SK-N-SH (cell line): ENCODE data around the gene AEN. TPM values are rescaled to one million over a fixed set of nuclear protein-coding genes. Genes with fewer than 3 reads are reported as not detected.

Source experiments
- CTCF ChIA-PET: fragments of 300-600, 350-600 bp; formaldehyde crosslinking; extraction: SDS; loops from one replicate; lab custom pipeline; 2021; lab: Yijun Ruan, JAX
- POLR2A ChIA-PET: fragments of 350-600 bp; sonication (Branson Sonifier 250); formaldehyde crosslinking; extraction: SDS; loops from one replicate; lab custom pipeline; 2020; ENCODE audit warnings: antibody characterized with exemption, inconsistent platforms; lab: Yijun Ruan, JAX
- DNase-seq: peaks from one replicate; pipeline ENCODE4 v3.0.0; 2012
- H2AFZ ChIP-seq: fragments of 200-600 bp; sonication (generic); 2 replicates; pipeline ENCODE4 v1.8.1; 2016; ENCODE audit warnings: antibody characterized with exemption, mild to moderate bottlenecking, low read depth
- H3F3A ChIP-seq: fragments of 200-600 bp; sonication (generic); replicated peaks from 2 replicates; pipeline ENCODE3; 2016; ENCODE audit warnings: antibody characterized with exemption, mild to moderate bottlenecking; ENCODE audit not compliant: insufficient read depth
- H3K27ac ChIP-seq, 2 experiments: fragments of 200-500 bp in 1 of 2; fragments of 200-600 bp in 1 of 2; sonication (Bioruptor generic) in 1 of 2; sonication (generic), shearing (Covaris generic) in 1 of 2; 2 replicates each; pipeline versions ENCODE4 v1.5.1 to v1.6.1; 2014 to 2016; ENCODE audit warnings: low read depth in 2 of 2, inconsistent platforms in 1 of 2, low read length in 1 of 2, mild to moderate bottlenecking in 1 of 2, mixed read lengths in 1 of 2
- H3K27me3 ChIP-seq: fragments of 200-600 bp; sonication (generic), shearing (Covaris generic); 2 replicates; pipeline ENCODE4 v1.6.1; 2016; ENCODE audit warnings: mixed run types; ENCODE audit not compliant: insufficient read depth
- H3K36me3 ChIP-seq, 2 experiments: fragments of 200-500 bp in 1 of 2; fragments of 200-600 bp in 1 of 2; sonication (Bioruptor generic) in 1 of 2; sonication (generic) in 1 of 2; replicated peaks in 1 of 2; 2 replicates each; pipeline versions ENCODE3 to v1.5.1; 2014 to 2016; ENCODE audit warnings: low read length in 1 of 2, mild to moderate bottlenecking in 1 of 2; ENCODE audit not compliant: insufficient read depth in 2 of 2, control insufficient read depth in 1 of 2
- H3K4me1 ChIP-seq, 2 experiments: fragments of 200-500 bp in 1 of 2; fragments of 200-600 bp in 1 of 2; sonication (Bioruptor generic) in 1 of 2; sonication (generic), shearing (Covaris generic) in 1 of 2; 2 replicates each; pipeline versions ENCODE4 v1.5.1 to v1.6.1; 2014 to 2016; ENCODE audit warnings: low read depth in 1 of 2, low read length in 1 of 2, mixed run types in 1 of 2; ENCODE audit not compliant: insufficient read depth in 2 of 2, control insufficient read depth in 1 of 2
- H3K4me2 ChIP-seq: fragments of 200-600 bp; sonication (generic), shearing (Covaris generic); 2 replicates; pipeline ENCODE4 v1.6.1; 2017; ENCODE audit warnings: mixed run types
- H3K4me3 ChIP-seq, 2 experiments: fragments of 200-500 bp in 1 of 2; fragments of 200-600 bp in 1 of 2; sonication (Bioruptor generic) in 1 of 2; sonication (generic), shearing (Covaris generic) in 1 of 2; 2 replicates each; pipeline versions ENCODE4 v1.5.1 to v1.8.1; 2014 to 2016; ENCODE audit warnings: low read depth in 2 of 2, inconsistent platforms in 1 of 2, low read length in 1 of 2, mild to moderate bottlenecking in 1 of 2, mixed read lengths in 1 of 2, moderate library complexity in 1 of 2
- H3K79me2 ChIP-seq: fragments of 200-600 bp; sonication (generic); 2 replicates; pipeline ENCODE4 v1.8.1; 2017; ENCODE audit warnings: mild to moderate bottlenecking; ENCODE audit not compliant: insufficient read depth
- H3K9ac ChIP-seq: fragments of 200-600 bp; sonication (generic); 2 replicates; pipeline ENCODE4 v1.6.1; 2017; ENCODE audit warnings: mixed run types
- H3K9me2 ChIP-seq: fragments of 200-600 bp; sonication (generic); 2 replicates; pipeline ENCODE4 v1.6.1; 2017; ENCODE audit warnings: mixed run types
- H3K9me3 ChIP-seq: fragments of 200-600 bp; sonication (generic); 2 replicates; pipeline ENCODE4 v1.6.1; 2017; ENCODE audit warnings: mixed run types, mild to moderate bottlenecking, moderate library complexity
- H4K20me1 ChIP-seq: fragments of 200-600 bp; sonication (generic); 2 replicates; pipeline ENCODE4 v1.6.1; 2017; ENCODE audit warnings: mild to moderate bottlenecking, mixed run types; ENCODE audit not compliant: insufficient read depth
- CHD2 ChIP-seq: fragments of 150-350 bp; IDR thresholded peaks from 2 replicates; pipeline ENCODE4 v1.6.1; 2018; ENCODE audit warnings: low read length; ENCODE audit not compliant: partially characterized antibody
- EZH2phosphoT487 ChIP-seq: fragments of 200-600 bp; sonication (generic); IDR thresholded peaks from 2 replicates; pipeline ENCODE4 v1.6.1; 2017; ENCODE audit warnings: low read depth, mixed run types, mild to moderate bottlenecking, antibody characterized with exemption, moderate library complexity, borderline replicate concordance
- FOSL2 ChIP-seq: IDR thresholded peaks from 2 replicates; pipeline ENCODE4 v1.4.0; 2012; ENCODE audit warnings: low read depth, mild to moderate bottlenecking, moderate library complexity, borderline replicate concordance
- FOXJ3 ChIP-seq: sonication (generic); formaldehyde crosslinking; IDR thresholded peaks from 2 replicates; pipeline ENCODE4 v1.5.1; 2020; ENCODE audit warnings: mild to moderate bottlenecking, missing genetic modification reagents
- JUND ChIP-seq: IDR thresholded peaks from 2 replicates; pipeline ENCODE4 v1.4.0; 2012
- MEF2A ChIP-seq: IDR thresholded peaks from 2 replicates; pipeline ENCODE4 v1.4.0; 2012; ENCODE audit warnings: low read depth, borderline replicate concordance
- MXI1 ChIP-seq: IDR thresholded peaks from 2 replicates; pipeline ENCODE4 v1.6.1; 2012; ENCODE audit warnings: mild to moderate bottlenecking, low read depth, low read length, improper control_type of control experiment
- RAD21 ChIP-seq: IDR thresholded peaks from 2 replicates; pipeline ENCODE4 v1.6.1; 2012; ENCODE audit warnings: mild to moderate bottlenecking, low read length
- RXRA ChIP-seq: IDR thresholded peaks from 2 replicates; pipeline ENCODE4 v1.4.0; 2012; ENCODE audit warnings: low read depth, mild to moderate bottlenecking, borderline replicate concordance
- SMC3 ChIP-seq: IDR thresholded peaks from 2 replicates; pipeline ENCODE4 v1.6.1; 2012; ENCODE audit warnings: low read depth, low read length, improper control_type of control experiment
- USF1 ChIP-seq: IDR thresholded peaks from 2 replicates; pipeline ENCODE4 v1.4.0; 2012; ENCODE audit warnings: low read depth, borderline replicate concordance
- USF2 ChIP-seq: fragments of 150-350 bp; IDR thresholded peaks from 2 replicates; pipeline ENCODE4 v1.6.1; 2017; ENCODE audit warnings: antibody characterized with exemption, low read length, low read depth, borderline replicate concordance
- WGBS: methylation state at CpG from one replicate; pipeline ENCODE4 v1.1.6; 2017; ENCODE audit warnings: low lambda C conversion rate; 5-methylcytosine and 5-hydroxymethylcytosine counted together
- polyA plus RNA-seq, 3 experiments: library from polyadenylated mRNA; depleted of rRNA; stranded (reverse); fragments of >200 nt; gene quantifications; 2 replicates each; pipeline ENCODE4 v1.2.3, GENCODE V29; 2012

The AEN gene
- polyA plus RNA-seq, 1 of the 3 experiments (the other 2 are of a cell fraction): 46.4 TPM

- H3F3A ChIP-seq: peaks cover 7% of the 10 kb centered on the region
- H3K27me3 ChIP-seq: no peaks in the 10 kb centered on the region
- H3K4me2 ChIP-seq: no peak overlapping the region
- no peaks in the 10 kb centered on the region for H3K79me2 ChIP-seq
- CTCF ChIA-PET: interaction anchor here (1.3 to 2.7 kb wide), 3 partner anchors 9 to 233 kb away, joined by 3 to 7 read pairs (median 3); no protein-coding TSS in a partner anchor
- no peak overlapping the region for H3K9ac ChIP-seq
- no peaks in the 10 kb centered on the region for H4K20me1 ChIP-seq
- H3K9me3 ChIP-seq: no peaks in the 10 kb centered on the region
- POLR2A ChIA-PET: no interaction called here
- H3K9me2 ChIP-seq: no peaks in the 10 kb centered on the region
- no peak for DNase-seq
- no peaks in the 10 kb centered on the region for H3K4me1 ChIP-seq
- TF ChIP-seq MEF2A (no peak), RAD21 (peak; percentile 40)
- H2AFZ ChIP-seq: no peak overlapping the region
- H3K27ac ChIP-seq: no peak overlapping the region
- no peak overlapping the region for H3K4me3 ChIP-seq
- no peaks in the 10 kb centered on the region for H3K36me3 ChIP-seq
- WGBS: 49% methylated on average over 6 of the region's 7 CpGs
These were observed 43.1 kb downstream of the AEN start for GRCh38 chr15:88664151-88664778.

- no peak for TF ChIP-seq FOXJ3 (CRISPR knock-in tag)
- TF ChIP-seq RXRA: no peak
- H3K9ac ChIP-seq: no peak overlapping the region
- CTCF ChIA-PET: interaction anchor here (1.1 to 1.2 kb wide), 3 partner anchors 18 to 230 kb away, joined by 3 to 4 read pairs (median 4); no protein-coding TSS in a partner anchor
- no peaks in the 10 kb centered on the region for H3K9me2 ChIP-seq
- H4K20me1 ChIP-seq: no peaks in the 10 kb centered on the region
- H3K27me3 ChIP-seq: no peaks in the 10 kb centered on the region; the same call in 1 of the 2 replicates
- H3K4me1 ChIP-seq: no peaks in the 10 kb centered on the region
- POLR2A ChIA-PET: no interaction called here
- H3K4me3 ChIP-seq: no peak overlapping the region
- no peak for DNase-seq
- no peak overlapping the region for H2AFZ ChIP-seq
- 28% methylated on average over 4 of the region's 4 CpGs for WGBS
- H3F3A ChIP-seq: no peaks in the 10 kb centered on the region
- H3K79me2 ChIP-seq: no peaks in the 10 kb centered on the region
- H3K4me2 ChIP-seq: no peak overlapping the region
- no peak overlapping the region for H3K27ac ChIP-seq
- H3K9me3 ChIP-seq: no peaks in the 10 kb centered on the region; the same call in 1 of the 2 replicates
- H3K36me3 ChIP-seq: no peaks in the 10 kb centered on the region
These were observed 53.5 kb downstream of the AEN start for GRCh38 chr15:88674661-88675060.

GRCh38 chr15:88678755-88679154 is 57.6 kb downstream of the AEN start:
- no peaks in the 10 kb centered on the region for H3K36me3 ChIP-seq
- H3K27ac ChIP-seq: no peak overlapping the region
- no peaks in the 10 kb centered on the region for H3K9me3 ChIP-seq
- no peaks in the 10 kb centered on the region for H4K20me1 ChIP-seq
- no peak overlapping the region for H3K4me2 ChIP-seq
- TF ChIP-seq EZH2phosphoT487 (no peak), USF2 (no peak), FOSL2 (no peak), USF1 (no peak), JUND (no peak), MEF2A (no peak), MXI1 (no peak), SMC3 (no peak), CHD2 (no peak)
- no peak for DNase-seq
- H2AFZ ChIP-seq: no peak overlapping the region
- 62% methylated on average over 6 of the region's 6 CpGs for WGBS
- no peaks in the 10 kb centered on the region for H3K79me2 ChIP-seq
- no peak overlapping the region for H3K9ac ChIP-seq
- no peaks in the 10 kb centered on the region for H3F3A ChIP-seq
- POLR2A ChIA-PET: no interaction called here
- H3K4me3 ChIP-seq: no peak overlapping the region
- CTCF ChIA-PET: no interaction called here
- no peaks in the 10 kb centered on the region for H3K9me2 ChIP-seq
- H3K27me3 ChIP-seq: no peaks in the 10 kb centered on the region
- peaks cover 0 to 10% of the 10 kb centered on the region in 2 experiments; a peak in 1 of 4 replicates for H3K4me1 ChIP-seq
